ENCODE measurements around the gene PCNX1.
A peak's percentile ranks its signal among the peaks of the same experiment; 100 is the strongest.
"Not testable (repeated sequence)": the region's sequence is repeated elsewhere in the genome, so short reads cannot be mapped to it uniquely, and the experiment has no call there.

Gene PCNX1

DNA sequence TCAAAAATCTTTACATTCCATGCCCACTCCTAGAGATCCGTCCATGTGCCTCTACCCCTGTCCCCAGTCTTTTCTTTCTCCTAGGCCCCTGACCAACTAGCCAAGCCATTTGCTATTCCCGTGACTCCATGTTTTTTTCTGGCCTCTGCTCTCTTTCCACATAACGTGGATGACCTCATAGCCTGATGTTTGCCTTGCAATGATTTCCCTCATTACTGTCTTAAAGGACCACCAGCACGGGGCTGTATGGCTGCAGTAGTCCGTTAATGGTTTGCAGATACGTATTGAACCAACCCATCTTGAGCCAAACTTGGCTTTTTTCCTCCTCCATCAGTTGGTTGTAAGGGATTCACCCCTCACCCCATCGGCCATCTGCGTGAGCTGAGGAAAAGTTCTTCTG is 226.0 kb downstream of the PCNX1 start:
- no peak for DNase-seq

DNA sequence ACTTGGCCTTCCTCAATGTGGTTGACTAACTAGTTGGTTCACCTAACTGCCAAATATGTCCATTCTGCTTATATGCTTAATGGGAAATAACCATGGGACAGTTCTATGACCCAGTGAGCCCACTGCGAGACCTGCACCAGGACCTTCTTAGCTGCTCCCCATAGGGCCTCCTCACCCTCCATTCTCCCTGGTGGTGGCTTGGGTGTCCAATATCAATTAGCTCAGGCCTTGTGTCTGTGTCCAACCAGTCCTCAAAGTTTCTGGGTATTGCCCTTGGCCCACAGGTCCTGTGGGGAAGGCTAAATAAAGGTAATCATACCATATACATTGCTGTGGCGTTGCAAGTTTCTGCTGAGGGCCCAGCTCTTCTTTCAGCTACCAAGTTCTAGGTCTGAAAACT is 228.2 kb downstream of the PCNX1 start:
- DNase-seq: no peak

DNA sequence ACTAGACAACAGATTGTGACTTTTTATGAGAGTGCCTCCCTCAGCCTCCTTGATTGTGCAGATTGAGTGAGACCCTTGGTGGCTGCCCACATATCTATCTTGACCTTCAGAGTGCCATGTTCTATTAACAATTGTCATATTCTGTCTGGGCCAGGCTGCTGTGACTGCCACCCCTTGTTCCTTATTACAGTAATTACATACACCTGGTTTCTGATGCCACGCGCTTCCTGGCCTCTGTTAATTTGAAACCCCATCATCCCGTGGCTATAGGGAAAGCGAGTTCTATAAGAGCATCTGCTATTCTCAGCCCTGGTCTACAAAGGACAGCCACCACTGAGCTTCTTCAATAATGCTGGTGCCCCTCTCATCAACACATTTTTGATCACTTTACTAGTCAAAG is 228.7 kb downstream of the PCNX1 start:
- no peak for DNase-seq

DNA sequence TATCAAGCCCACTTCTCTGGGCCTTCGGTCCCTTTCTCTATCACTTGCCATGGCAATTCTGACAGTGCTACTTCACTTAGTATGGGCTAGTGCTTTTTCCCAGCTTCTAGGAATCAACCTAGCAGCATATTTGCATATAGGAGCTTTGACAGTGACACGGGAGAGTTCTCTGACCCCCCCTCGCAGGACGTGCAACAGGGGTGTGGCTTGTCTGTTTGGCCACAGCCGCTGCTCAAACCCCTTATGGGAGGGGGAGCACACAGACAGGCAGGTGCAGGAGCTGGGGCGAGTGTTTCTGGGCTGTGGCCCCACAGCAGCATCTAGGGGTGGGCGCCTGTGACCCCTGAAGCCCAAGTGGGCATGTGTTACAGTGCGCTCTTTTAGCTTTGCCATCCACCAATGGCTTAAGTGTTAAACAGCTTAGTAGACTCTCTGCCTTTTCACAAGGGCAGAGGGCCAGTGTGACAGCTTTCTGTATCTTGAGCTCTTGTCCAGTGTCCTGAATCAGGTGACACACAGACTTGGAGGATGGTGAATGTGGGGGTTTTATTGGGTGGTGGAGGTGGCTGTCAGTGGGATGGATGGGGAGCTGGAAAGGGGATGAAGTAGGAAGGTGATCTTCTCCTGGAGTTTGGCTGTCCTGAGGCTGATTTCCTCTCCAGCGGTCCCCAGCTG is 229.3 kb downstream of the PCNX1 start:
- no peak for DNase-seq

DNA sequence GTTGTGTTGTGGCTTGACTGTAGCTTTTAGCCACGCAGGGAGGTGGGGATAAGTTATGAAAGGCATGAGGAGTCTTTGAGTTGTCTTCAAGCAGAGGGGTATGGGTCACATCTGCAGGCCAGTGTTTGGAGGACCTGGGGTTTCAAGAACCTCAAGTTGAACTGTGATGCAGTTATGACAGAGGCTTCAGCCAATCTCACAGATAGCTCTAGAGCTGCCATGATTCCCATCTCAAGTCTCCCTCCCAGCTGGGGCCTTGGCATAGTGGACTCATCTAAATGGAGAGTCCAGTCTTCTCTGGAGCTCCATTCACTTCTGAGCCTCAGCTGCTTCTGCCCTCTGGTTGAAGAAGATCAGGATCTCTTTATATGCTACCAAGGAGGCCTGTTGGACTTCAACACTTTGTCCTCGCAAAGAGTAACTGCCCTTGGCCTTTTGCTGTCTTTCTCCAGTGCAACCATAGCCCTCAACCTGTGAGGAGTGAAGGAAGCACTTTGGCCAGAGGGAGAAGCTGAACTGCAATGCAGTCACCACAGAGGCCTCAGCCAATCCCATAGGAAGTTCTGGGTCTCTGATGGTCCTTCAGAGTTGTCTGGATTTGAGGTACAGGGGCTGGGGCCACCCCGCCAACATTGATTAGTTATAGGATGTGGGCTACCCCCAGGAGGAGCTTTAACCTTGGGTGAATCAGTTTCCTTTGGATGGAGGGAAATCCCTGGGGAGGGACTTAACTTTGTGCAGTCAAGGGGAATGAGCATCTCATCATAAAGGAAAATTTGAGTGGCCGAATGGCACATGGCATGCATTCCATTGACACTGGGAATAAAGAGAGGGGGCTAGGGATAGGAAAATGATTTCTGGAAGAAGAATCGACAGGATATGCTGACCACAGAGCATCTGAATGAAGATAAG is 230.5 kb downstream of the PCNX1 start:
- DNase-seq: no peak

DNA sequence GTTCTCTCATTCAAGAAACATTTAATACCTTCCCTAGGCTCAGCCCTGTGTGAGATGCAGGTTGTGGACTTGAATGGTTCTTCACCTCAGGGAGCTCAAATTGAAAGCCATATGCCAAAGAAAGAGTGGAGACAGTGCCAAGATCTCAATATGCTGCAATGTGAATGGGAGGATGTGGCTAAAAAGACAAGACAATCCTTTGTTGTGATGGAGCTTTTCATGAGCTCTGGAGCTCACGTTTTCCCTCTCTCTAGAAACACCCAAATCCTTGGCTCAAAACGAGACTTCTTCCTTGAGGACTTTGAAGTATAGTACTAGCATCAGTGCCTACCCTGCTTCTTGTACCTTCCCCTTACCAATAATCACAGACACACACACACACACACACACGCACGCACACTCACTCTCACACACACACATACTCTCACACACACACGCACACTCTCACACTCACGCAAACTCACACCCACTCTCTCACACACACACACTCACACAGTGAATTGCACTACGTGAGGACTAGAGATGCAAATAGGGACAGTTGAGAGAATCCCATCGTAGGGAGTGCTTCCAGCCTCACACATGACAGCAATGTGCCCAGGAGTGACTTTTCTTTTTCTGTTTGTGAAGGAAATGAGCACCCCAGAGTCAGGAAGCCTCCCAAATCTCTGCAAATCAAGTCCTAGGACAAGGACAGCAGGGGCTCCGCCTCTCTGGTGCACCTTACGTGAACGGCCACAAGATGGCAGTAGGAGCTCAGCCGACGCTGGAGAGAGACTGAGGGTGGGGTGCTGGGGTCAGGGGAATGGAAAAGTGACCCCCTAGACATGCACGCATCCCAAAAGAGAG is 231.4 kb downstream of the PCNX1 start:
- DNase-seq: peak; percentile 41

DNA sequence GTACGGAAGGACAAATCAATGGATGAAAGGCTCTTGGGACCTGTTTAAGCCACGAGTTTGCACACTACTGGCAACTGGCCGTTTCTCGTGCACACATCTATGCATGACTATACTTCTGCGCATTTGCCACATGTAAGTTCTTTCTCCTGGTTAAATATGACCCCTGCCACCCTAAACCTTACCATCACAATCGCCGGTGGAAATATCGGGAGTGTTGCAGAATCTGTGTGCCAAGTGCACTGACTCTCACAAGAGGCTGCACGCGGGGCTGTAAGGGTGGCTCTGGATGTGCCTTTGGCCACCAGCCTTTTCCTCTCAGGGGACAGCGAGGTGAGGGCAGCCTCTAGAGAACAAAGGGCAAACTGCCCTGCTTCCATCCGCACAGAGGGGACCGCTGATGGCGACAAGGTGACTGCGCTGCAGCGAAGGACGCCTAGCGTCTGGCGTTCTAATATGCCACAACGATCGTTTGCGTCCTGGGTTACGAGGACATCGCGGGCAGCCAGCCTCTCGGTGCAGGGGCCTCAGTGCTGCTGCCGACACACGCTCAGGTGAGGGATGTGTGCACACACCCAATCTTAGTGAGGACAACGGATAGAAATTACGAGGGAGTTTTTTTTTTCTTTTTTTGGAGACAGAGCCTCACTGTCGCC is 232.2 kb downstream of the PCNX1 start:
- DNase-seq: no peak

DNA sequence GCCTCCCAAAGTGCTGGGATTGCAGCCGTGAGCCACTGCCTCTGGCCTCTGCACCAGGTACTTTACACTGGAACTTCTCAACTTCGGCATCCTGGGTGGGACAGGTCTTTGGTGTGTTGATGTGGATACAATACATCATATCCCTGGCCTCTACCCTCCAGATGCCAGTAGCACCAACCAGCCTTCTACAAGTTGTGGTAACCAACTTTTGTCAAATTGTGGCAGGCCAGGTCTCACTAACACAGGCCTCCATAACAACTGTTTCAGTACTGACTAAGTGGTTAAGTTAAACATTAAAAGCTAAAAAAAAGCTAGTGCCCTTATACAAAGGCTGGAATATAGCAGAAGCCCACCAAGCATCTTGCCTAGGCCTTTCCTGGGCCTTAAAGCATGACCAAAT is 232.9 kb downstream of the PCNX1 start:
- no peak for DNase-seq

DNA sequence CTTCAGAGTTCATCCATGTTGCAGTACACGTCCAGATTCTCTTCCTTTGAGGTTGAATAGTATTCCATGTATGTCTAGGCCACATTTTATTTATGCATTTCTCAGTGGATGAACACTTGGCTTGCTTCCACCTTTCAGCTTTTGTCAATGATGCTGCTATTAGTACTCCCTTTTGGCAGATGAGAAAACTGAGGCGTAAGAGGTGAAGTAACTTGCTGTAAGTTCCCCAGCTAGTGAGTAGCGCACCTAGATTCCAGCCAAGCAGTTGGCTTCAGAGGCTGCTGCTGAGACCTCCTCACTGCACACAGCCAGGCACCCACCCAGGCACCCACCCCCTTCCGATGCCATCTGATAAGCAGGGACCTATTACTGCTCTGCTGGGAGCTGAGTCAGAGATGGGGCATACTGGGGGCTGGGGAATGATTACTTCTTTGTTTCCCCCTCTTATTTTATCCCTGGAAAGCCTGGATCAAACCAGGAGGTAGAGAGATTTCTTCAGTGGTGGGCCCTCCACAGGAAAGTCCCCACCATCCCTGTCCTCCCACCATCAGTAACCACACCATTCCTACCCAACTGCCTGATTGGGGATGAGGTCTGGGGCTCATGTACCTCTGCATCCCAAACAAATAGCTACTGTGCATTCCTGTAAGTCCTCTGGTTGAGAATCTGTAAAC is 234.6 kb downstream of the PCNX1 start:
- no peak for DNase-seq

DNA sequence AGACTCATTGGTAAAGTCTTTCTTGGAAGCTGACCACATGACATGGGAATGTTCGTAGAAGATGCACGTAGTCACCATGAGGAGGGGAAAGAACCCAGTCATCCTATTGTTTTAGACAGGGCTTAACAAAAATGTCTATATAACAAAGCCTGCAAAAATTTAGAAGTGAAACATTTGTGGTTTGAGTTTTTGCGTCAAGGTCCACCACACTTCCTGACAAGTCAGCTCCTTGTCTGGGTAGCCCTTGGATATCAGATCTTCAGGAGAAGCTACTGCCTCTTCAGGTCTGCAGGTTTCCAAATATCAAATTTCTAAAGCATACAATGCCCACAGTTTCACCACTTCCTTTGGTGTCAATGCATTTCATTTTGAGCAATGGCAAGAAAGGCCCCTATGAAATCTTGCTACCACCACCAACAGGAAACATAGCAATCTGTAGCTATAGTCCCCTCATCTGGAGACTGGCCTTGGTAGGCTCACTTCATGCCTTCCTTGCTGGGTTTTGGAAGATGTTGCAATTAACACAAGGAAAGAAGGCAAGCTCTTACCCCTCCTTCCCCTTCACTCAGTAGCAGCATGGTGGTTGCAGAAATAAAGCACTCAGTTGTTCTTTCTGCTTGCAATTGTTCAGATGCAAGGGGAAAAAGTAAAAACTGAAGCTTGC is 235.2 kb downstream of the PCNX1 start:
- no peak for DNase-seq

DNA sequence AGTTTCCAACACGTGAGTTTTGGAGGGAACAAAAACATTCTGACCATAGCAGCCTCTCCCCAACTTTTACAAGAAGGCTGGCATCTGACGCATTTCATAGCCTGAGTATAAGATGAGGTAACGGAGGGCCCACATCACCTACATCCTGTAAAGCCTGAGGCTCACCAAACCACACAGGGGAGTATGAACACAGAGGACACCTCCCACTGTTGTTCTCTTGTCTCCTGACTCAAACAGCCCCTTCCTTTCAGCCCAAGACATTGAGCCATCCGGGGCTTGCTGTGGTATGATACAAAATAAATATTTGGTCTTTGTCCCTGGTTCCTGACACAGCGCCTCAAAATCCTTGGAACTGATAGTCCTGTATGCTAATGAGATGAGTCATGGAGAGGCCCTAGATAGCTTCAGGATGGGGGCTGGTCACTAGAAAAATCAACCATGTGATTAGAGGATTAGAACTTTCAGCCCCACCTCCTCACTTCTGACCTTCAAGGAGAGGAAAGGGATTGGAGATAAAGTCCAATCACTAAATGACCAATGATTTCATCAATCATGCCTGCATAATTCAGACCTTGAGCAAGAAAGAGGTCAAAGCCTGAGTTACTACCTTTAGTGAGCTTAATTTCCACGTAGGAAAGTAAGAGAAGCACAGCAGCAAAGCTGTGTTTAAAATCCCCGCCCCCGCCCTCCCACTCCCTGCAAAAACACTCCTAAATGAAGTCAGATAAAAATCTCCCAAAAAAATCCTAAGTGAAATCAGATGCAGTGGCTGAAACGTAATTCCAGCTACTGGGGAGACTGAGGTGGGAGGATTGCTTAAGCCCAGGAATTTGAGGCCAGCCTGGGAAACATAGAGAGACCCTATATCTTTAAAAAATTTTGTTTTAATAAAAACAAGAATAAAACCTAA is 236.4 kb downstream of the PCNX1 start:
- DNase-seq: no peak

DNA sequence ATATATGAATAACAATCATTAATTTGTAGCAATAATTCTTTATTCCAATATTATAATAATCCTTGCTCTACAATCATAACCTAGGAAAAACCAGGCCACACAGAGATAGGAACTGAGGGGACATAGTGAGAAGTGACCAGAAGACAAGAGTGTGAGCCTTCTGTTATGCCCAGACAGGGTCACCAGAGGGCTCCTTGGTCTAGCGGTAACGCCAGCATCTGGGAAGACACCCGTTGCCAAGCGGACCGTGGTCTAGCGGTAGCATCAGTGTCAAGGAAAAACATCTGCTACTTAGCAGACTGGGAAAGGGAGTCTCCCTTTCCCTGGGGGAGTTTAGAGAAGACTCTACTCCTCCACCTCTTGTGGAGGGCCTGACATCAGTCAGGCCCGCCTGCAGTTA is 240.1 kb downstream of the PCNX1 start:
- not testable (repeated sequence) for DNase-seq

DNA sequence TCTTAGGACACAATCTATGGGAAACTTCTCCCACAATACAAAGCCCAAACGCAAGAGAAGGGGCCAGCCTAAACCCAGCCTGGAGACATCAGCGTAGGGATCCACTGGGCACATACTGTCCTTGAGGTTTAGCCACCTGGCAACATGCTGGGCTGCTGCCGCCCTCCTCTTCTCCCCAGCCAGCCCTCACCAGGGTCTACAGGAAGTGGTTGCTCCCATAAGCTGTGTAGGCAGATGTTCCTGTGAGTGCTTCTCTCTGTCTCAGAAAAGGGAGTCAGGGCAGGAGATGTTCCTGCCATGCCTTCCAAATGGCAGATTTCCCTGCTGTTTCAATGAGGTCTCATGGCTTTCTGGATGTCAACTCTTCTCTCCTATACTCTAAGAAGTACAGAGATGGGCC is 241.4 kb downstream of the PCNX1 start:
- no peak for DNase-seq

DNA sequence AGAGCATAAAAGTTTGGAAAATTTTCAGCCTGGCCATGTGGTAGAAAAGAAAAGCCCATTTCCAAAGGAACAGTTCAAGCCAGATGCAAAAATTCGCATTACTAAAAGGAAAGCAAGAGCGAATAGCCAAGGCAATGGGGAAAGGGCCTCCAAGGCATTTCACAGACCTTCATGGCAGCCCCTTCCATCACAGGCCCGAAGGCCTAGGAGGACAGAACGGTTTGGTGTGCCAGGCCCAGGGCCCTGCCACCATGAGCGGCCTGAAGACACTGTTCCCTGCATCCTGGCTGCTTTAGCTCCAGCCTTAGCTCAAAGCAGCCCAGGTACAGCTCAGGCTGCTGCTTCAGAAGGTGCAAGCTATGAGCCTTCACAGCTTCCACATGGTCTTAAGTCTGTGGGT is 243.5 kb downstream of the PCNX1 start:
- DNase-seq: no peak

DNA sequence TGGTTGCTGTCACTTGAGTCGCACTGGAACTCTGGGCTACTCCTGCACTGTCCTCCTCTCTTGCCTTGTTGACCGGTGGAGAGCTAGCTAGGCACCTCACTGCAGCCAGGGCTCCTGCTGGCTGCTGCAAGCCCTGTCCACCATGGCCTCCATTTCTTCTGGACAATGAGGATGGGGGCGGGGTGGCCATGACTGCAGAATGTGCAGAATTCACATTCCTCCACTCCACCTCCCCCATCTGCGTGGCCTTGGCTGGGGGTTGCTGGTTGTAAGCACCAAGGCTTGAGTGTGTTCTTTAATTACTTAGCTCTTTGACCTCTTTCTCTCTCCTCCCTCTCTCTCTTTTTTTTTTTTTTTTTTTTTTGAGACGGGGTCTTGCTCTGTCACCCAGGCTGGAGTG is 248.5 kb downstream of the PCNX1 start:
- DNase-seq: no peak

DNA sequence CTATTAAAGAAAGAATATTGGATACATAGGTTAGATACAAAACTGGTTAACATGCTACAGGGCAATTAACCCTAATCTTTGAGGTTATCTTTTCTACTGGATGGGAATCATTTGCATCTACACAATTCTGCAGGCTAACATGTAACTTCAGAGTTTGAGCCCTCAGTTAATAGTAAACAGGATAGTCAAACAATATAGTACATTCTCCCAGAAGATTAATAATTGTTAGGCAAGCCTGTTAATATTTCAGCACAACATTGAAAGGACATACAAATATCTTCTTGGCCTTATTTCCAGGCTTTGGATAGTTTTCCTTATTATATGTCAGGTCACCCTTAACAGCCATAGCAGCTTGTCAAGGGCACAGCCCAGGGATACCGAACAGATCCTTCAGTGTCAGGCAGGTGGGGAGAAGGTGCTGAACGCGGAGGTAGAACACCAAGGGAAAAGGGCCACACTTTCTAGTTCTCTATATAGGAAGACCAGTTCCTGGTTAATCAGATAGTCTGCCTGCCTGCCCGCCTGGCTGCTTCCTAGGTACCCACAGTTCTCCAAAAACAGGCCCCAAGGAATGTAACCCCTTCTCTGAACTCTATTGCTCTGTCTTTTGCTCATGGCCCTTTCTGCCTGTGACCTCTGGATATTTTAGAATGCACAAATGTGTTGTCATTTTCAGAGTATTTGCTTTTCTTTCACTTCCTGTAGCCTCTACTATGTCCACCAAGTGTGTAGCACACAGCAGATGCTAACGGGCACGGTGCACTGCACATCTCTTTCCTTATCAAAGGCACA is 256.0 kb downstream of the PCNX1 start:
- no peak for DNase-seq

DNA sequence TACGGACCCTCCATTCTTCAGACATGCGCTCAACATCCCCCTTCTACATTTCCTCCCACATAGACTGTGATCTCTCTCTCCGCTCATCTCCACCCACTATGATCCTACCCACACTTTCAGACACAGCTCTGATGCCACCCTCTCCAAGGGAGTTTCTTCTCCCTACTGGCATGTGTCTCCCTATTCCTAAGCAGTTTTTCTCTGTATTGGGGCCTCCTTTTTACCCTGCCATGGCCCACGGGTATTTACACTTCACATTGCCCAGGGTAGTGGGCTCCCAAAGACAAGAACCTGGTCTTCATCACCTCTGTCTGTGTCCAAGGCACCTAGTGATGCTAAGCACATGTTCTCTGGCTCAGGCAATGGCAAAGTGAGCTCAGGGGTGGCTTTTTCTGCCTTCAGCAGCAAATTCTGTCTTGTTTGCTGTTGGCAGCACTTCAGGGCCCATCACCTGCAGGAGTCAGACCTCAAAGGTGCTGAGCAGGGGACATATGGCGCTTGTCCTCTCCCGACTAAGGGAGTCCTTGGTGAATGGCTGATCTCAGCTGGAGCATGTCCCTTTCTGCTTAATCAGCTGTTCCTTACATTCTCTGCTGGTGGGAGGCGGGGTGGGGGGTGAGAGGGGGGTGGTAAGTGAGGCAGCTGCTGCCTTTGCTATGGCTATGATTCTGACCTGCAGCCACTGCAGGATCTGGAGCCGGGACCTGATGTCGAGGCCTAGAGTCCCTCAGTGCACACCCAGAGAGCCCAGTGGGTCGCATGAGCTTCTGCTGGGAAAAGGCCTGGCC is 256.8 kb downstream of the PCNX1 start:
- no peak for DNase-seq

All from NCI-H446 treated with DMSO at 0.1 percent for 48 hours (cell line).